KG1 (cell line): Measurements from ENCODE around the gene SYCP2.

Experiments
- DNase-seq: peaks from one replicate; lab custom pipeline; 2025; lab: John Stamatoyannopoulos, UW

SYCP2 gene

DNA sequence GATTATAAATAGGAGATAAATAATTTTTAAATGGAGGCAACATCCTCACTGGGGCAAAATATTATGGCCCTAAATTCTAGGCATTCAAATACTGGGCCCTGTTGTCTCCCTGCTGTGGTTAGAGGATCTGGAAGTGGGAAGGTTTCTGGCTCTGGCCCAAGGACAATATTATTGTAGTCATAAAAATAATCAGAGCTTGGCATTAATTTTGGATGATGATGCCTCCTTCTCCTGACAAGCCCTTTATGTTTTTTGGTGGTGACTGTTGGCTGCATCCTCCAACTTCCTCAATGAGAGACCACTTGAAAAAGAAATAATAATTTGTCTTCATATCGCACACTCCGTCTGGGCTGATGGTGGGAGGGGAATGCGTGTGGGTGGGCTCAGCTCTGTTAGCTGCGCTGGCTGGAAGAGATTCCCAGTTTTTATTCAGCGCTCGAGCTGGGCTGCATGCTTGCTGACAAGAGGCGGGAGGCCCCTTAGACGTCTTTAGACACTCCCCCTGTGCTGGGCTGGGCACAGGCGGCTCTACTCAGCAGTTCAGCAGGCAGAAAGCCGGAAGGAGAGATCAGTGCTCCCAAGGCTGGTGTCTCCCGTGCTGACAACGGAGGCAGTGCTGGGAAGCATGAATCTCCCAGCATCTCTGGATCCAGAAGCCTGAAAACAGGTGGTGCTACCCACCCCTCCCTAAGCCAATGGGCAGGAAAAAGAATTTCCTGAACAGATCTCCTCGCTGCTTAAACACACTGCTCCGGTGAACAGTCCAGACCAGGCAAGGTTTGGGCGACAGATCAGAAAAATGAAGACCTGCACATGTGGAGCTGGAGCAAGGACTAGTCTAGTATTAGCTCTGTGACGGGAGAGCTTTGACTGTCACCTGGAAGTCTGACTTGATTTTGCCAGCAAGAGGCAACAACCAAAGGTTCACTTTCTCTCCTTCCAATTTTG is 97.7 kb downstream of the SYCP2 start:
- no peak for DNase-seq

DNA sequence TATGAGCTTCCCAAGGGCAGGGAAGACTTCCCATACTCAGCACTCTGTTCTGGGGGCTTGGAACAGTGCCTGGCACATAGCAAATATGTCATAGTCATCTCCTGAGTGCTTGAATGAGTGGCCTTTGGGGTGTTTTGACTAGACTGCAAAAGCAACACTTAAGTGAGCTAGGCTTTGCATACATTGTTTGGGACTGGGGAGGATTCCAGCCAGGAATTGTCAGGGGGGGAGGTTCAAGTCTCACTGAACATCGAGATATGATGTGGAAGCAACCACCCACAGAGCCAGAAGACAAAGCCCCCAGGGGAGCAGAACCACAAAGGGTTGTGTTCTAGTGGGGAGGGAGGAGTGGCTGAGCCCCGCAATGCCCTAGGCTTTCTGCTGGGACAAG is 98.4 kb downstream of the SYCP2 start:
- DNase-seq, result no peak

GRCh38 chr20:59832406-59833363 is 100.8 kb downstream of the SYCP2 start:
- no peak for DNase-seq

GRCh38 chr20:59831916-59832270 is 101.5 kb downstream of the SYCP2 start:
- DNase-seq, result no peak

DNA sequence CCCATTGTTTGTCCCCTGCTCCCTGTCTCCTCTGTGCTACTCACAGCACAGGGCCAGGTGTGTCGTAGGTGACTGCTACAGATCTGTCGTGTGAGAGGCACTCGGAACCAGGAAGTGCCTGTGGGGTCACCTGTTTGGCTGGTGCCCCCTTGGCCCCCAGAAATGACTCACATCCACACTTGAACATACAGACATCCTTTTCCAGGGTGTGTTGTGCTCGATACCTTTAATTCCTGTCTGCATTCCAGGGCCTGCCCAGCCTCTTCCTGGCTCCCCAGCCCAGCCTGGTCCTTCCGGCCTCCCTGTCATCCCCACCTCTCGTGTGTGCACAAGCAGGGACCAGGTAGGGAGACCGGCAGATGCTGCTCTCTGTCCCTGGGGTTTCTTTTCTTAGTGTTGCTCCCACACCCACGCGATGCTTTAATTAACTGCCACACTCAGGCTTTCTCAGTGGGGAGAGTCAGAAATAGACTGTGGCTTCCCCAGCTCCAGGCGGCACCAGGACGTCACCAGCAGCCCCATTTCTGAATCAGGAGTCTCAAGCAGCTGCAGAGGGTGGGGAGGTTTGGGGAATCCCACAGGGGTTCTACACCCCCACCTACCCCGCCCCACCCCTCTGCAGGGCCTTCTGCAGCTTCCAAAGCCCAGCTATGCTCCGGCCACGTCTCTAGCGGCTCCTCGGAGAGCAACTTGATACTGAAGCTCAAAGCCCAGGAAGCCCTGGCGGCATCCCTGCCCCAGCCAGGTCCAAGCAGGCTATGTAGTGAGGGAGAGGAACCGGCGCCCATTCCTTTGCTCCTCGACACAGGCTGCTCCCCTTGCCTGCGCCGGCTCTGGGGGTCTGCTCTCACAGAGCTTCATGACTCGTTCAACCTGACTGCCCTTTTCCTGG is 102.2 kb downstream of the SYCP2 start:
- no peak for DNase-seq

DNA sequence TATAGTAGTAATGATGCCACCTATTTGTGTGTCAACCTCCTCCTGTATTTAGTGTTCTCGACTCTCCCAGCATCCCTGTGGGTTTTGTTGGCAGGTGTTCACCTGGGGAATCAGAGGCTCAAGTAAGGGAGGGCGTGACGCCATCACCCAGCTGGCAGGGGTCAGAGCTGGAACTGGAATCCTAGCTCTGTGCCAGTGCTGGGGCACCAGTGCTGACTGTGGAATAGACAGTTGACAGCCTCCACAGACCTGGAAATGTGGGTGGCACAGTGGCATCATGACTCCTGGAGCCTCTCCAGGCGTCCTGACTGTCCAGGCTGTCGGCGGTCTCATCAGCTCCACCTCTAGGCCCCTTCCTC is 102.8 kb downstream of the SYCP2 start:
- DNase-seq, result no peak

GRCh38 chr20:59829786-59830664 is 103.4 kb downstream of the SYCP2 start:
- no peak for DNase-seq

GRCh38 chr20:59829054-59829785 is 104.2 kb downstream of the SYCP2 start:
- no peak for DNase-seq

DNA sequence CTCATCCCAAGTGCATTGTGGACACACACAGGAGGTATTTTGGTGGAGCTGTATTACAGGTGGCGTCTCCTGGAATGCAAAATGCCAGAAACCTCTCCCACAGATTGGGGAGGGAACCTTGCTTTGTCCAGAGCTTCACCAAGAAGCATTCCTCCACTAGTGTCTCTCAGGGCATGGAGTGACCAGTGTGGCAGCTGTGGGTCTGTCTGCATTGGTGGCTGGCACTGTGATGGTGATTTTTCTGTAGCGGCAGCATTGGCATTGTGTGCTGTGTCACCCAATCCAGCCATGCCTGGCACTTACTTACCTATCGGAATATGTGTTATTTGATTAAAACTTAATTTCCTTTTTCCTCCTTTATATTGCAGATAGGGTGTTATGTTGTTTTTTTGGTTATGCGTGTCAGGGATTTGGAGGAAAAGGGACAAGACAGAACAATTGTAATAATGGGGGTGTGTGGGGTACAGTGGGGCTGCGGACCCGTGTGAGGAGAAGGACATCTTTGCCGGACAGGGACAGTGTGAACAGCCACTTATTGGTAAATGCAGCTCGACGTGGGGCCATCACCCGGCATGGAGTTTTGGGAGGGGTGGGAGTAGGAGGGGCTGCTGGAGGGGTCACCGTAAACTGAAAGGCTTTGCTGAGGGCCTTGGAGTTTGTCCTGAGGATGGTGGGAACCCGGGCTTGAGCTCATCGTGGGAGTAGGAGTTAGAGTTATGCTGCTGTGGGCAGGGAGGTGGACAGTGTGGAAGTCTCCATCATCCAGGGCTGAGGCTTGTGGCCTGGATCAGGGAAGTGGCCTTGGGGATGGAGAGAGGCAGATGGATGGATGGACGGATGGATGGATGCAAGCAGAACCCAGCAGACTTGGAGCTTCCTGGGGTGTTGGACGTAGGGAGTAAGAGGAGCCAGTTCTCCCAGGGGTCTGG is 105.0 kb downstream of the SYCP2 start:
- no peak for DNase-seq

GRCh38 chr20:59827138-59828056 is 106.0 kb downstream of the SYCP2 start:
- no peak for DNase-seq

DNA sequence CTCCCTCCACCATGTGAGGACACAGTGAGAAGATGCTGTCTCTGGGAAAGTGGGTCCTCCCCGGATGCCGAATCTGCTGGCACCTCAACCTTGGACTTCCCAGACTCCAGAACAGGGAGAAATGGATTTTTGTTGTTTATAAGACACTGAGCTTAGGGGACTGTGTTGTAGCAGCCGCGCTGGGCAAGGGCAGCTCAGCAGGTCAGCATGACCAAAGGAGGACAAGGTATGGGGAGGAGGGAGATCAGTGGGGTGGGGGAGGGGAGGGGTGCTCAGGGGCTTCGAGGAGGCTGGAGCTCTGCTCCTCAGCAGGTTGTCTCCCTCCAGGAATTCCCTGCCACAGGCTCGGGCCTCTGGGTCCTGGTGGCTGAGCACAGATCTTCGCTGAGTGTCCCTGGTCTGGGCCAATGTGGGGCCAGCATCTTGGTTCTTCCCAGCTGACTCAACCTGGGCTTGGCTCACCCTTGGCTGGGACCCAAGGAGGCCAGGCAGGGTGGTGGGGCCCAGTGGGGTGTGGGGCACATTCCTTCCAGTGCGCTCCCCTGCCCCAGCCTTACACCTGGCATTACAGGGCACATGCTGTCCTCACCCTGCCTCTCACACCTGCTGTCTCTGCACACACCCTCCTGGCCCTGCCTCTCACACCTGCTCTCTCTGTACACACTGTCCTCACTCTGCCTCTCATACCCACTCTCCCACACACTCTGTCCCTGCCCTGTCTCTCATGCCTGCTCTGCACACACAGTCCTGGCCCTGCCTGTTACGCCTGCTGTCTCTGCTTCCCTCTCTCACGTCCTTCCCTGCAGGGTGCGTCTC is 107.3 kb downstream of the SYCP2 start:
- DNase-seq, result no peak

DNA sequence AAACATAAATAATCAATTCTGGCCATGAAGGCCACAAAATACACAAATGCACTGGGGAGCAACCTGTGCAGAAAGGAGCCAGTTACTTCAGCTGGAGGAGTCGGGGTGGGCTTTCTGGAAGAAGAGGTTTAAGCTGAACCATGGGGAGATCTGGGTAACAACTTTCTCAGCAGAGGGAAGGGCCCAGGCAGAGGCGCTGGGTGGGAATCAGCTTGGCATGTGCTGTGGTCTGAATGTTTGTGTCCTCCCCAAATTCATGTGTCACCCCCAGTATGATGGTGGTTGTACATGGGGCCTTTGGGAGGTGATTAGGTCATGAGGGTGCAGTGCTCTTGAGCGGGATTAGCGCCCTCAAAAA is 107.9 kb downstream of the SYCP2 start:
- DNase-seq, result no peak

GRCh38 chr20:59824711-59825562 is 108.5 kb downstream of the SYCP2 start:
- no peak for DNase-seq

- DNase-seq, result no peak
Measured at GRCh38 chr20:59823491-59824259, 109.8 kb downstream of the SYCP2 start.

DNA sequence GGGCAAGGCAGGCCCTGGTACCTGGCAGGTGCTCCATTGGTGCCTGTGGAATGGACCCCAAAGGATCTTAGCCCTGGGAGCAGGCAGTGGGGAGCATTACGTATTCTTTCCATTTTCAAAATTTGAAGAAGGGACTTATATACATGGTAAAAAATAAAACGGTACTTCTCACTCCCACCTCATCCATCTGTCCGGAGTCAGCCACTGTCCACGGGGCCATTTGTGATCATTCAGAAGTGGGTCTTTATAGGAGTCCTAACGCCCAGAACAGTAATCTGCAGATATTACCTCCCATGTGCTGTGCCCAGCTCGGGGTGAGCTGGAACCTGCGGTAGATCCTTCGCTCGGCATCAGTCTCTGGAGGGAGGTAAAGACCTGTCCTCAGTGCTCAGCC is 110.4 kb downstream of the SYCP2 start:
- no peak for DNase-seq
